Upper lobe of left lung (tissue), 4 donors: ENCODE data around the gene GABRA5.

Experiments used
- CTCF ChIP-seq, 6 experiments: fragments of 450-650 bp in 4 of 6; fragments of 200-600 bp in 2 of 6; sonication (generic) in 2 of 6; IDR thresholded peaks; one replicate each; pipeline ENCODE4 v1.5.1; 2016 to 2019; ENCODE audit warnings: antibody characterized with exemption in 6 of 6
- EP300 ChIP-seq, 4 donors: sonication (generic); formaldehyde crosslinking; IDR thresholded peaks; one replicate each; pipeline ENCODE4 v1.5.1; 2017; ENCODE audit warnings: antibody characterized with exemption in 4 of 4, control low read depth in 2 of 4
- POLR2A ChIP-seq, 4 donors: fragments of 450-650 bp; IDR thresholded peaks; one replicate each; pipeline ENCODE4 v1.5.1; 2016 to 2017; ENCODE audit warnings: antibody characterized with exemption in 4 of 4, mild to moderate bottlenecking in 2 of 4
- POLR2AphosphoS5 ChIP-seq, 2 donors: sonication (generic); formaldehyde crosslinking; IDR thresholded peaks; one replicate each; pipeline ENCODE4 v1.5.1; 2017; ENCODE audit warnings: antibody characterized with exemption in 2 of 2

- TF ChIP-seq CTCF (IDR thresholded peaks at IDR 0.05) = no peak
- no peak for TF ChIP-seq EP300 (IDR thresholded peaks at IDR 0.05)
- no peak for TF ChIP-seq POLR2AphosphoS5 (IDR thresholded peaks at IDR 0.05)
- TF ChIP-seq POLR2A (IDR thresholded peaks at IDR 0.05) = no peak
Measured at GRCh38 chr15:26877831-26878230, 11.0 kb downstream of the GABRA5 start.
